HEK293 (cell line): Measurements from ENCODE around the gene TUG1.

Experiments
- CTCF ChIA-PET: fragments of 350-600 bp; formaldehyde crosslinking; extraction: SDS; loops from one replicate; lab custom pipeline; 2021; ENCODE audit warnings: antibody characterized with exemption; lab: Yijun Ruan, JAX
- POLR2A ChIA-PET: fragments of 300-600 bp; formaldehyde crosslinking; extraction: SDS; loops from one replicate; lab custom pipeline; 2020; ENCODE audit warnings: antibody characterized with exemption, inconsistent platforms; lab: Yijun Ruan, JAX
- H3K27ac ChIP-seq: fragments of 200-500 bp; sonication (Bioruptor generic); 2 replicates; pipeline ENCODE4 v1.5.1; 2014; ENCODE audit warnings: low read depth, low read length, control low read depth, inconsistent platforms; ENCODE audit errors: extremely low read depth
- H3K36me3 ChIP-seq, 2 experiments: fragments of 200-500 bp in 1 of 2; sonication (Bioruptor generic) in 1 of 2; 1 replicate in 1 of 2; 2 replicates in 1 of 2; pipeline ENCODE4 v1.5.1; 2014 to 2017; ENCODE audit warnings: inconsistent platforms in 2 of 2, low read length in 2 of 2; ENCODE audit not compliant: control insufficient read depth in 2 of 2, insufficient read depth in 1 of 2
- H3K4me1 ChIP-seq: fragments of 200-500 bp; sonication (Bioruptor generic); 2 replicates; pipeline ENCODE4 v1.5.1; 2014; ENCODE audit warnings: mild to moderate bottlenecking, low read length, inconsistent platforms; ENCODE audit not compliant: control insufficient read depth, insufficient read depth
- H3K4me3 ChIP-seq: 2 replicates; pipeline ENCODE4 v1.5.1; 2011; ENCODE audit warnings: low read depth, mild to moderate bottlenecking, control low read depth, low read length, moderate library complexity
- H3K9me3 ChIP-seq: fragments of 200-500 bp; sonication (Bioruptor generic); 2 replicates; pipeline ENCODE4 v1.5.1; 2014; ENCODE audit warnings: low read depth, low read length, inconsistent platforms; ENCODE audit not compliant: control insufficient read depth, insufficient read depth
- MEIS1 ChIP-seq: sonication (generic); formaldehyde crosslinking; IDR thresholded peaks from 2 replicates; pipeline ENCODE4 v1.8.1; 2022; ENCODE audit warnings: missing genetic modification reagents, mild to moderate bottlenecking, borderline replicate concordance
- PRDM6 ChIP-seq: fragments of 450-650 bp; formaldehyde crosslinking; IDR thresholded peaks from 2 replicates; pipeline ENCODE4 v1.5.1; 2017; ENCODE audit warnings: missing biosample characterization, missing genetic modification characterization
- ZBTB49 ChIP-seq: fragments of 450-650 bp; formaldehyde crosslinking; IDR thresholded peaks from 2 replicates; pipeline ENCODE4 v1.5.1; 2016; ENCODE audit warnings: missing biosample characterization, missing genetic modification characterization, low read depth
- ZBTB7A ChIP-seq: fragments of 450-650 bp; formaldehyde crosslinking; IDR thresholded peaks from 2 replicates; pipeline ENCODE4 v1.5.1; 2016; ENCODE audit warnings: low read depth, missing biosample characterization, missing genetic modification characterization
- ZNF114 ChIP-seq: fragments of 450-650 bp; formaldehyde crosslinking; IDR thresholded peaks from 2 replicates; pipeline ENCODE4 v1.5.0; 2017; ENCODE audit warnings: missing biosample characterization, missing genetic modification characterization
- ZNF169 ChIP-seq: fragments of 450-650 bp; formaldehyde crosslinking; IDR thresholded peaks from 2 replicates; pipeline ENCODE4 v1.5.1; 2016; ENCODE audit warnings: missing biosample characterization, missing genetic modification characterization
- ZNF174 ChIP-seq: fragments of 450-650 bp; formaldehyde crosslinking; IDR thresholded peaks from 2 replicates; pipeline ENCODE4 v1.5.0; 2017; ENCODE audit warnings: missing biosample characterization, mild to moderate bottlenecking, missing genetic modification characterization
- ZNF184 ChIP-seq: fragments of 450-650 bp; IDR thresholded peaks from 2 replicates; pipeline ENCODE4 v1.5.1; 2018; ENCODE audit warnings: missing biosample characterization, mild to moderate bottlenecking, missing genetic modification characterization
- ZNF239 ChIP-seq: fragments of 450-650 bp; formaldehyde crosslinking; IDR thresholded peaks from 2 replicates; pipeline ENCODE4 v1.5.1; 2016; ENCODE audit warnings: missing biosample characterization, missing genetic modification characterization
- ZNF24 ChIP-seq: fragments of 450-650 bp; formaldehyde crosslinking; IDR thresholded peaks from 2 replicates; pipeline ENCODE4 v1.5.1; 2016; ENCODE audit warnings: missing biosample characterization, missing genetic modification characterization
- ZNF26 ChIP-seq: fragments of 450-650 bp; formaldehyde crosslinking; IDR thresholded peaks from 2 replicates; pipeline ENCODE4 v1.5.1; 2016; ENCODE audit warnings: missing biosample characterization, missing genetic modification characterization
- ZNF311 ChIP-seq: fragments of 450-650 bp; formaldehyde crosslinking; IDR thresholded peaks from 2 replicates; pipeline ENCODE4 v1.5.1; 2017; ENCODE audit warnings: missing biosample characterization, missing genetic modification characterization, borderline replicate concordance
- ZNF335 ChIP-seq: fragments of 450-650 bp; formaldehyde crosslinking; conservative IDR thresholded peaks from 2 replicates; pipeline ENCODE4 v1.5.1; 2016; ENCODE audit warnings: missing biosample characterization, missing genetic modification characterization
- ZNF354C ChIP-seq: fragments of 450-650 bp; formaldehyde crosslinking; IDR thresholded peaks from 2 replicates; pipeline ENCODE4 v1.5.1; 2016; ENCODE audit warnings: missing biosample characterization, missing genetic modification characterization, low read depth, borderline replicate concordance
- ZNF510 ChIP-seq: fragments of 450-650 bp; formaldehyde crosslinking; IDR thresholded peaks from 2 replicates; pipeline ENCODE4 v1.5.1; 2018; ENCODE audit warnings: mild to moderate bottlenecking, missing genetic modification characterization, missing biosample characterization; ENCODE audit not compliant: insufficient replicate concordance
- ZNF530 ChIP-seq: fragments of 450-650 bp; formaldehyde crosslinking; IDR thresholded peaks from 2 replicates; pipeline ENCODE4 v1.5.1; 2016; ENCODE audit warnings: low read depth, missing biosample characterization, missing genetic modification characterization
- ZNF580 ChIP-seq: fragments of 450-650 bp; formaldehyde crosslinking; IDR thresholded peaks from 2 replicates; pipeline ENCODE4 v1.5.1; 2016; ENCODE audit warnings: missing biosample characterization, missing genetic modification characterization
- ZNF585B ChIP-seq: fragments of 450-650 bp; formaldehyde crosslinking; IDR thresholded peaks from 2 replicates; pipeline ENCODE4 v1.5.1; 2016; ENCODE audit warnings: missing biosample characterization, missing genetic modification characterization
- ZNF621 ChIP-seq: fragments of 450-650 bp; formaldehyde crosslinking; IDR thresholded peaks from 2 replicates; pipeline ENCODE4 v1.5.1; 2017; ENCODE audit warnings: missing biosample characterization, missing genetic modification characterization
- ZNF624 ChIP-seq: fragments of 450-650 bp; formaldehyde crosslinking; IDR thresholded peaks from 2 replicates; pipeline ENCODE4 v1.5.1; 2017; ENCODE audit warnings: missing biosample characterization, missing genetic modification characterization
- ZNF692 ChIP-seq: fragments of 450-650 bp; formaldehyde crosslinking; IDR thresholded peaks from 2 replicates; pipeline ENCODE4 v1.5.1; 2016; ENCODE audit warnings: missing biosample characterization, missing genetic modification characterization
- ZSCAN16 ChIP-seq: fragments of 450-650 bp; formaldehyde crosslinking; IDR thresholded peaks from 2 replicates; pipeline ENCODE4 v1.5.1; 2016; ENCODE audit warnings: missing biosample characterization, missing genetic modification characterization

The TUG1 gene

GRCh38 chr22:30979932-30980331 is 10.9 kb downstream of the TUG1 start:
- TF ChIP-seq ZNF24 (tag by site-specific recombination), result no peak
- TF ChIP-seq ZNF580 (tag by site-specific recombination), result no peak
- no peak for TF ChIP-seq ZNF510 (tag by site-specific recombination)
- TF ChIP-seq ZSCAN16 (tag by site-specific recombination), result no peak
- no peak for TF ChIP-seq ZNF311 (tag by site-specific recombination)
- TF ChIP-seq ZBTB49 (tag by site-specific recombination), result no peak
- TF ChIP-seq ZNF169 (tag by site-specific recombination), result no peak
- TF ChIP-seq ZNF335, result no peak
- POLR2A ChIA-PET, result interaction anchor here (2.2 kb wide), 1 partner anchor 10 kb away, joined by 11 read pairs; the partner anchor contains the start of genes MORC2 and TUG1
- H3K27ac ChIP-seq, result no peak overlapping the region
- H3K4me3 ChIP-seq, result no peak overlapping the region
- CTCF ChIA-PET, result interaction anchor here (0.7 to 1.1 kb wide), 4 partner anchors 10 to 666 kb away, joined by 3 to 6 read pairs (median 3); no protein-coding TSS in a partner anchor
- no peaks in the 10 kb centered on the region for H3K4me1 ChIP-seq
- peaks cover 11% of the 10 kb centered on the region for H3K9me3 ChIP-seq
- peaks cover 10 to 19% of the 10 kb centered on the region in 2 experiments; a peak in 2 of 3 replicates for H3K36me3 ChIP-seq

GRCh38 chr22:30982512-30982911 is 13.4 kb downstream of the TUG1 start:
- CTCF ChIA-PET, result no interaction called here

GRCh38 chr22:30984317-30984716 is 15.3 kb downstream of the TUG1 start:
- peak; percentile 72; the same call in 1 of the 2 replicates for TF ChIP-seq ZNF184 (tag by site-specific recombination)
- TF ChIP-seq ZNF114, result no peak
- TF ChIP-seq ZNF530 (tag by site-specific recombination), result no peak
- no peak for TF ChIP-seq MEIS1 (CRISPR knock-in tag)
- TF ChIP-seq ZNF585B (tag by site-specific recombination), result 0 out of 2 replicates have a peak, but pooled peaks have one; percentile 10
- no peak for TF ChIP-seq ZNF174 (tag by site-specific recombination)
- no peak for TF ChIP-seq ZNF26
- TF ChIP-seq ZBTB7A (tag by site-specific recombination), result no peak
- Histone ChIP-seq H3K27ac (no peak overlapping the region), H3K36me3 (no peaks in the 10 kb centered on the region), H3K9me3 (peaks cover 3% of the 10 kb centered on the region; the same call in 1 of the 2 replicates), H3K4me1 (no peaks in the 10 kb centered on the region), H3K4me3 (no peak overlapping the region)
- ChIA-PET POLR2A (no interaction called here), CTCF (no interaction called here)

More at GRCh38 chr22:30982512-30982911, 13.4 kb downstream of the TUG1 start:
- H3K27ac ChIP-seq, result no peak overlapping the region
- POLR2A ChIA-PET, result interaction anchor here (0.7 to 1.3 kb wide), 2 partner anchors 8 to 13 kb away, joined by 4 read pairs; no protein-coding TSS in a partner anchor
- peaks cover 3% of the 10 kb centered on the region; the same call in 1 of the 2 replicates for H3K9me3 ChIP-seq
- H3K36me3 ChIP-seq, result peaks cover 0 to 2% of the 10 kb centered on the region in 2 experiments; a peak in 1 of 3 replicates
- no peaks in the 10 kb centered on the region for H3K4me1 ChIP-seq
- no peak for TF ChIP-seq ZNF692 (tag by site-specific recombination)
- TF ChIP-seq PRDM6 (tag by site-specific recombination), result no peak
- TF ChIP-seq ZNF624 (tag by site-specific recombination), result no peak
- no peak for TF ChIP-seq ZNF239
- TF ChIP-seq ZNF354C (tag by site-specific recombination), result no peak
- TF ChIP-seq ZNF621 (tag by site-specific recombination), result no peak
- H3K4me3 ChIP-seq, result no peak overlapping the region
